ENCODE results near the gene LEMD2. TPM values are rescaled to one million over a fixed set of nuclear protein-coding genes. Genes with fewer than 3 reads are reported as not detected.

The LEMD2 gene
- total RNA-seq, 2 donors from 2014 or later: 26.0 to 33.7 TPM

DNA sequence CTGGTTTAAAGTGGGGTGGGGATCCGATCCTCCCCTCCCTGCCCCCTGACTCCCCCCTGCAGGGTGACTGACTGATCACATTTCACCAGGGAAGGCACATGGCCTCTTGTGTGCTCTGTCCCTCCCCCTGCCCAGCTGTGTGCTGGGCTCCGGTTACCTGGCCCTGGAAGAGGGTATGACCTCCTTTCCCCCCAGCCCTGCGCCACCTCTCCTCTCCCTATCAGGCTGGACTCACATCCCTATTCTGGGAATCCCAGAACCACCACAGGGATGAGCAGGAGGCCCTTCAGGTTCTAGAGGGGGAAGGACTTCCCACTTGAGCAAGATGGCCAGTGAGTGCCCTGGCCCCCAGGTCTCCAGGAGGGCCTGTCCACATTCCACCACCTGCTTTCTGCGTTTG is 40.1 kb downstream of the LEMD2 start:
- no peak for DNase-seq
- ATAC-seq: no peak
- intact Hi-C loops (cut with DNase I): no loop called here

DNA sequence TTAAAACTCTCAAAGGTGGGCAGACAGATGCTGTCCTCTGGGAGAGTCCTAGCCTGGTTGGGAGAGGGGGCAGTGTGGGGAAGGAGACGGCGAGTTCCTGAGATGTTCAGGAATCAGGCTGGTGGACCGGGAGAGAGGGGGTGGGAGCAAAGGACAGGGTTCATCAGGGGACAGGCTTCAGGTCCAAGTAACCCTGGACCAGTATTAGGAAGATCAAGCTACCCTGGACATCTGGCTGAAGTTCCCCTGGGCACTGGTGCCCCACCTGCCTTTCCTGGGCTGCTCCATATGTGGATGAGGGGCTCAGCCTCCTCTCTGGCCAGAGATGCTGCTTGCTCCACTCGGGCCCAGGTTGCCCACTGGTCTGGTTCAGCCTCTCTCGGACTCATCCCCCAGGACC is 41.1 kb downstream of the LEMD2 start:
- DNase-seq (no peak), ATAC-seq (no peak)
- intact Hi-C loops (cut with DNase I): no loop called here

DNA sequence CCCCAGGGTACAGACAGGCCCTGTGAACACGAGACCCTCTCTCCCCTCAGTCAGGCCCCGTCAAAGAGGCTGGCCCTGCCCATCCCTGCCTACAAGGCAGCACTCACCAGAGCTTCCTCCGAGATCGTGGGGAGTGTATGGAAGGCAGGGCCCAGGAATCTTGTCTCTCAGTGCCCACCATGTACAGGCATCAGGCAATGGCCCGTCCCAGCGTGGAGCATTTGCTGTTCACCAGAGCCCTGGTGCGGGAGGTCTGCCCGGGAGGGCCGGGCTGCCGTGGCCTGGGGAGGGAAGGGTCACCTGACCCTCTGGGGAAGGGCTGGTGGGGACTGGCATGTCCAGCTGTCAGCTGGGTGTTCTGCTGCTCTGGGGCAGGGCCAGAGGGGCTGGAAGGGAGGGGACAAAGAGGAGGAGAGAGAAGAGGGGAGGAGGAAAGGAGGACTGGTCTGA is 42.3 kb downstream of the LEMD2 start, which contains the start of gene IP6K3:
Gene IP6K3, minus strand, starts transcription at position 255 of the 450 bp plus-strand sequence. CDS start 11,429 bp downstream, outside the sequence.
- peak; percentile 58 for DNase-seq
- intact Hi-C loops (cut with DNase I): no loop called here

DNA sequence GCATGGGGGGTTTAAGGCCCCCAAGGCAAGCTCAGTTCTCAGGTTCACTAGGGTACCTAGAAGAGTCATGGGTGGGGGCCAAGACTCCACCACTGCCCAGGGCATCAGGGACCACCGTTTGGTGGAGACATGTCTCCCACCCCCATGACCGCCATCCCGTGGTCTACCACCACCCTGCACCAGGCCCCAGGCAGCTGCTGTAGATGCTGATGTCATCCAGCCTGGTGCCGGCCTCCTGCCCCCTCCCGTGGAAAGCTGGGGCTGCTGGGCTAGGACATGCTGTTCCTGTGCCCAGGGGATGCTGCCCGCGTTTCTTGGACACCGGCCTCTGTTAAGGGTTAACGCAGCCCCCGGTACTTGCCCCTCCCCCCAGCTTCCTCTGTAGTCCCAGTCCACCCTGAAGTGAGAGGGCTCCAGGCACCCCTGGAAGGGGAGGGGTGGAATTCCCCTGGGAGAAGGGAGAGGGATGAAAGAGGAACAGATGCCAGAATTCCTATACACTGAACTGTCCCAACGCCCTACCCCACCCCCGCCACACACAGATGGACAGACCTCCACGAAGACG is 42.8 kb downstream of the LEMD2 start:
- intact Hi-C loops (cut with DNase I): no loop called here
- ATAC-seq: peak; percentile 68 to 81
- peak; percentile 78 for DNase-seq

More for the DNA sequence above, 42.3 kb downstream of the LEMD2 start, which contains the start of gene IP6K3:
- ATAC-seq: peak; percentile 78 to 81

DNA sequence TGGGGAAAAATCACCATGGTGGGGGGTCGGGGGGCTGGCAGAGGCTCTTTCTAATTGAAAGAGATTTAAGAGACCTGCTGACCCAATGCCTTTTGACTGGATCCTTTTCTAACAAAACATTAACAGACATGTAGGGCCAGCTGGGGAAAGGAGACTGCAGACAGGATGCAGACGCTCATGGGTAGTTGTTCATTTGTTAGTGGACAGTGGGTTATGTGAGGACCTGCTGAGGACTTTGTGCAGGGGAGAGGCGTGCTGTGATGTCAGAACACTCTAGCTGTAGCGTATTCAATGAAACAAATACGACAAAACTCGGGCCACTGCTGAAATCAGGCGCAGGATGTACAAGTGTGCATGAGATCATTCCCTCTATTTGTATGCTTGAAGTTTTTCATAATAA is 43.4 kb downstream of the LEMD2 start:
- ATAC-seq: no peak
- intact Hi-C loops (cut with DNase I): loop anchor here in 1 of 2 donors (2.0 kb wide), 1 partner anchor 17 kb away; no protein-coding TSS in a partner anchor
- DNase-seq: no peak

DNA sequence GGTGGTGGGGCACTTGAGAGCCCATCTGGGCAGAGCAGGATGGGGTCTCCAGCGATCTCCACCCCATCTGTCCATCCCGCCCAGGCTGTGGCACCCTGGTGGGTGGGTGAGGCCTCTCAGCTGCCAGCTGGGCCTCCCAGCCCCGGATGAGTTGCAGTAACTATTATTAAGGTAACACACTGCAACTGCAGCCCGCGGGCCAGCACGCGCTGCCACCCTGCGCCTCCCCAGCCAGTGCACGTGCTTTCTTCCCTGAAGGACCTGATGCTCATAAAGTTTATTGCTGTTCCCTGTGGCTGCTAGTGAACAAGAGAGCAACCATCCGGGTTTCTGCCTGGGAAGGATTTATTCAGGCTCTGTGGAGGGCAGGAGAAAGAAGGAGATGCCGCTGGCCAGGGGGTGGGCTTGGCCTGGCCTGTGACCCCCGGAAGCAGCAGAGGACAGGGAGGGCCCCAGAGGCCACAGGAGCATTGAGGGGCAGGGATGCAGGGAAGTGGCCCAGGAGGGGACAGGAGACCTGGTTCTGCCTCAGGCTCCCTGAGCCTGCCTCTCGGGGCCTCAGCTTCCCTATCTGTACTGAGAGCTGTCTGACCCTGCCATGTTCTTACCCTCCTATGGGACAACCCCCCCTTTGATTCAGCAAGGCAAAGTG is 43.9 kb downstream of the LEMD2 start:
- intact Hi-C loops (cut with DNase I): loop anchor here in 1 of 2 donors (2.0 kb wide), 1 partner anchor 18 kb away; no protein-coding TSS in a partner anchor
- no peak for ATAC-seq
- DNase-seq: no peak

DNA sequence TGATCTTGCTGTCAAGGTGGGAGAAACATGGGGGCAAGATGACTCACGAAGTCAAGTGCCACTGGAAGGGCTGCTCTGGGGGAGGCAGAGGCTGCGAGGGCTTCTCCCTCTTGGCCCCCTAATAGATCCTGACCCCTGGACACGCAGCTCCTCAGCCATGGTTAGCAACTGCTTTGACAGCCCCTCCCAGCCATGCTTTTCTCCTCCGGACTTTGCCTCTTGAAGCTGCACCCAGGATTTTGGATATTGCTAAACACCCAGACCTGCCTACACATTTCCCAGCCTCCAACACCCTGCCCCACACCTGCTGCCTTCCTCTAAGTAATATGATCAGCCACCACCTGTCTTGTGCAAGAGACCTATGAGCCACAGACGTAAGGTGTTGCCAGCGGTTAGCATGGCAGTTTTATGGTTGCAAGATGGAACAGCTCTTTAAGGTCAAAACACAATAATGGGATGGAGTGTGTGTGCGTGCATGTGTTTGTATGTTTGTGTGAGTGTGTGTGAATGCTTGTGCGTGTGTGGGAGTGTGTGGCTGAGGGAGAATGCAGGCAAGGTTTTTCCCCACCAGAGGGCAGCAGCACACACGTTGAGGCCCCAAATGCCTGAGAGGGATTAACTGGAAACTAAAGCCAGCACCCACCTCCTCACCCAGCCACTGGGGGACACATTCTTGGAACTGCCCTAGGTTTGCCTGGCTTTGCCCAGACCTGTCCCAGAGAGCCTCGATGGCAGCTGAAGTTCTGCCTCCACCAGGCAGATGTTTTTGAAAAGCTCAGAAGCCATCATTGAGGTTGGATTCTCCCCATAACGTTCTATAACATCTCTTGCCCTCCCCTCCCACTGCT is 44.7 kb downstream of the LEMD2 start:
- intact Hi-C loops (cut with DNase I): loop anchor here in 1 of 2 donors (2.0 kb wide), 1 partner anchor 19 kb away; no protein-coding TSS in a partner anchor
- ATAC-seq (peak; percentile 33 to 38), DNase-seq (peak; percentile 76)

DNA sequence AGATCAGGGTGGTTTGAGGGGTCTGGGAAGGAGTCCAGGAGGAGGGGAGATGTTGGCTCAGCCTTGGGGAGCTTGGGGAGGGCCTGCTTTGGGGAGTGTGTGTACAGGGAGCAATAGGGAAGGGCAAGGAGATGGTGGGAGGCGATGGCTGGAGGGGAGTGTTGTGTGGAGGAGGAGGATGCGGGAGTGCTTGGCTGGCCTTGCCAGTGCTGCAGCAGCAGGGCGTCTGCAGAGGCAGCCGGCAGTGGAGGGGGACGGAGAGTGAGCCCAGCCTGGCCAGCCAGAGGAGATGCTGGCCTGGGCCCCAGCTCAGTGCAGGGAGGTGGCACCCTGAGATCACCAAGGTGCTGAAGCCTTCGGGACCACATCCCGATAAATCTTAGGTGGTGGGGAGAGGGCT is 46.1 kb downstream of the LEMD2 start:
- ATAC-seq (peak in 1 of 2 donors; percentile 3), DNase-seq (no peak)
- intact Hi-C loops (cut with DNase I): no loop called here

DNA sequence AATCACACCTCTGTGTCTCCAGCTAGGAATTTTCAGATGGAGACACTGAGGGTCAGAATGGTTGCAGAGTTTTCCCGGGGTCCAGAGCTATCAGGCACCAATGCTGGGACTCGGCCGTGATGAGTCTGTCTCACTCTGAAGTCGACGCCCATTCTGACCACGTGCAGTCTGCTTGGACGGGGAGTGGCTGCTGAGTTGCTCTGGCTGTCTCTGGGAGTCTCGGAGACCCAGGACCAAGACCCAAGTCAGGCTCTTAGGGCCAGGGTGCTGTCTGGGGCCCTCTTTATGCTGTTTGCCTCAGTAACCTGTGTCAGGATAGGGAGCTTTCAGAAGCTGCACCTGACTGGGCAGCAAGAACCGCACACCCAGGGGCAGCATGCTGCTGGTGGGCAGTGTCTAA is 46.8 kb downstream of the LEMD2 start:
- no peak for ATAC-seq
- intact Hi-C loops (cut with DNase I): no loop called here
- no peak for DNase-seq

DNA sequence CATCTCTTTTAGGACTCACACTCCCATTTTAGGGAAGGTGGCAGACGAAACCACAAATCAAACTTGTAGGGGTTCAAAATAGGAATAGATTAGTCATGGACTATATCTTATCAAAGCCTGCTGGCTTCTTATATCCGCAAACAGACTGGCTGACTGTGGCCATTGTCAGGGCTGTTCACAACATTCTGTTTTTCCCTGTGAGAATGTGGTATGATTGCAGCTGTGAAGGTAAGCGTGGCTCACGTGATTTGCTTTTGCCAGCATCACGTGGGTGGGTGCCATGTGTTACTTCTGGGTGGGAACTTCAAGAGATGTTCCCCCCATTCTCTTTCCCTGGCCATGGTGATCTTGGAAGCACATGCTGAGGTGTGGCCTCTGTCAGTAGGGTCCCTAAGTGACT is 48.1 kb downstream of the LEMD2 start:
- ATAC-seq (no peak), DNase-seq (no peak)
- intact Hi-C loops (cut with DNase I): no loop called here

DNA sequence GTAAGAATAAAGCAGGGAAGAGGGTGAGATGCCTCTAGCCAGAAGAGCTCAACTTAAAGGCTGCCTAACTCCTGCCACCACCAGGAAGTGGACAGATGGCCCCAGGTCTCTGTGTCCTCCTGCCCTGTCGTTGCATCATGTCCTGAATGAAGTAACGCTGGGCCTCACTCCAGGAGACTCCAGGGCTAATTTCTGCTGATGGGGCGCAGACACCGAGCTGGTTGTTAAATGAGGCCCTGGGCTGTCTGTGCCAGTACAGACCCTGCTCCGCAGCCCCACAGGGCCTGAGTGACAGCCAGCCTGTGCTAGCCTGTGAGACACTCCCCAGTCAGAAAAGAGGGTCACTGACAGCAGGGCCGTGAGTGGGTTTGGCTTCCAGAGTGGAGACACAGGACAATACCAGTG is 48.7 kb downstream of the LEMD2 start:
- DNase-seq: no peak
- ATAC-seq: peak in 1 of 2 donors; percentile 6
- intact Hi-C loops (cut with DNase I): no loop called here

DNA sequence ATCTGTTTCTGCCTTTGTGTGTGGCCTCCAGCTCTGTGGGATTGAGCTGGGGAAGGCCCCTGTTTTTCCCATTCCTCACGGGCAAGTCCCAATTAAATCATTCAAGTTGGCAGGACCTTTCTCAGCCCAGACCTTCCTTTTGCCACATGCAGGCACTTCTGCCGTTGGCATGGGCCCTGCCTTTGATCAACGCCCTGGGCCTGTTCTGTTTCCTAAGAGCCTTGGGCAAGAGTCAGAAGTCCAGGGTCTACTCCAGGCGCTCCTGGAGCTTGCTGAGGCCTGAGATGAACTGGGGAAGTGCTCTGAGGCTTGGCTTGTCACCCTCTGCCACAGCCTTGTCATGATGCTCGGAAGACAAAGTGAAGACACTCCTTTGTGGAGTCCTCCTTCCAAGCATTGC is 49.4 kb downstream of the LEMD2 start:
- intact Hi-C loops (cut with DNase I): no loop called here
- ATAC-seq: no peak
- DNase-seq: no peak

DNA sequence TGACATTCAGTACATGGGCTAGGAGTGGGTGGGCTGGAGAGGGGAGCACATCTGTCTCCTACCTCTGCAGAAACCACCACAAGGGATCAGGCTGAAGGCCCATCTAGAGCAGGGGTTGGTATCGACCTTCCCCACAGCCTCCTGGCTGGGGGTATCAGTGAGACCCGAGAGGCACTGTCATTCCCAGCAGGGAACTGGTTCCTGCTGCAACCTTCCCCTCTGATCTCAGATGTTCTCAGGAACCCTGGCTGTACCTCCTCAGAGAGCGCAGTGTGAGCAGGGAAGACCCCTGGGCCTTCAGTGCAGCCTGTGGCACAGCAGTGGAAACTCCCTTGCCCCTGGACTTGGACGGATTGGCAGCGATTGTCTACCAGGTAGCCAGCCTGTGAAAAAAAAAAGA is 50.1 kb downstream of the LEMD2 start:
- intact Hi-C loops (cut with DNase I): no loop called here
- DNase-seq (no peak), ATAC-seq (no peak)

DNA sequence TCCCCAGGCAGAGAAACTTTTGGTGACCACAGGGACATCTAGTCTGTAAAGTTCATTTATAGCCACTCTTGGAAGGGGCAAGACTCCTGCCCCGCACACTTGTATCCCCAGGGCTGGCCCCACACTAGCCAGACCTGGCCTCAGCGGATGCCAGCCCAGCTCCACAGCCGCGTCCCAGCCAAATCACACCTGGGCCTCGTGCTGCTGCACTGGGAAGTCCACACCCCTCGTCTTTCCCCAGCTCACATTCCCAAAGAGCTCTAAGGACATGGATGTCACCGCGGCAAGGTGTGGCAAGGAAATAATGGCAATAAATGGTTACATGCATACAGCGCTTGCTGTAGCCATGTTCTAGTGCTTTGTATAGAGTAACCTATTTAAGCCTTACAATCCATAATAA is 50.8 kb downstream of the LEMD2 start:
- intact Hi-C loops (cut with DNase I): no loop called here
- DNase-seq (no peak), ATAC-seq (no peak)

DNA sequence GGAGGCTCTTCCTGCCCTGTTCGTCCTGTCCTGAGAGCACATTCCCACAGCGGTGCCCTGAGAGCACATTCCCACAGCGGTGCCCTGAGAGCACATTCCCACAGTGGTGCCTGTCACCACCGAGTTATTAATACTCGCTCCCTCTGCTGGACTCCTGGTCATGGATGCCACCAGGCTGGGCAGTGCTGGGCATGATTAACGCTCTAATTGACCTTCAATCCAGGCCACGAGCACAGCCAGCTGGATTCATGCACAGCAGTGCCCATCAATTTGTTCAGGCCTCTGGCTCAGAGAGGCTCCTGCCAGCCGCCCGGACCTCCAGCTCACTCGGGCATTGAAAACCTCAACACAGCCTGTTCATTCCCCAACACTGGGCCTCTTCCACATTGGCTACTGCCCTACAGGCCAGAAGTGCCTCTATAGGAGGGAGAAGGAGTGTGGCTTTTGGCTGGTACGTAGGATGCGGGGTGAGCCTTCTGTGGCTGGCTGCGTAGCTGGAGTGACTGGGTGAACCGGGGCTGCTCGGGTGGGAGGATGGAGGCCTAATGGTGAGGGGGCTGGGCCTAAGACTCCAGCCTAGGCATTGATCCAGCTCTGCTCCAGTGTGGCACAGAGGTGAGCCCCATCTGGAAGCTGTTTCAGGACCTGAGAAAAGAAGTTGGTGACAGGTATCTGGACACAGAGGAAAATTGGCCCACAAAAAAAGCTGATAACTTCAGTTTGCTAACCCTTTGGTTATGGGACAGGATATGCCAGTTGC is 51.5 kb downstream of the LEMD2 start:
- DNase-seq: peak; percentile 54
- intact Hi-C loops (cut with DNase I): no loop called here
- peak; percentile 85 to 87 for ATAC-seq

DNA sequence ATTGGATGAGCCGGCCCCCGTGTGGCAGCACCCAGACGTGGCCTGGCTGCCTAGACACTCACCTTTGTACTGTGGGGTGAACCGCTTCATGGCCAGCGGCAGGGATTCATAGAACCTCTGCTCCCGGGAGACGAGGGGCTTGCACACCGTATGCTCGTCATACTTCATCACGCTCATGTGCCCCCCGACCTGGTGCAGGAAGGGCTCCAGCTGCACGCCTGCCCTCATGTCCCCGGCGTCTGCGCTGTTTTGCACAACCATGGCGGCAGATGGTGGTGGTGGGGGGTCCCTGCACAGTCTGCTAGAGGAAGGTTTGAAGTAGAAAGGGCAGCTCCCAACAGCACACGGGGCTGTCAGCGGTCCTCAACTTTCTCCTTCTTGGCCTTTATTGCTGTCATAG is 53.7 kb downstream of the LEMD2 start:
- intact Hi-C loops (cut with DNase I): no loop called here
- DNase-seq: no peak
- ATAC-seq: no peak

DNA sequence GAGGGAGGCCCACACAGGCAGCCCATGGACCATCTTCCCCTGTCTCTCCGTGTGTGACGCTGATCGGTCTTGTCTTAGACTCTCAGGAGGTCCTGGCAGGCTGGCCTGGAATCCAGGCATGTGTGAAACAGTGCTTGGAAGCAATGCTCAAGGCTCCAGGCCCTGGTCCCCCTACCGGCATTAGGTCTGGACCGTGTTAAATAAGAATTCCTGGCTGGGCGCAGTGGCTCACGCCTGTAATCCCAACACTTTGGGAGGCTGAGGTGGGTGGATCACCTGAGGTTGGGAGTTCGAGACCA is 55.3 kb downstream of the LEMD2 start:
- intact Hi-C loops (cut with DNase I): no loop called here
- no peak for ATAC-seq
- DNase-seq: no peak

DNA sequence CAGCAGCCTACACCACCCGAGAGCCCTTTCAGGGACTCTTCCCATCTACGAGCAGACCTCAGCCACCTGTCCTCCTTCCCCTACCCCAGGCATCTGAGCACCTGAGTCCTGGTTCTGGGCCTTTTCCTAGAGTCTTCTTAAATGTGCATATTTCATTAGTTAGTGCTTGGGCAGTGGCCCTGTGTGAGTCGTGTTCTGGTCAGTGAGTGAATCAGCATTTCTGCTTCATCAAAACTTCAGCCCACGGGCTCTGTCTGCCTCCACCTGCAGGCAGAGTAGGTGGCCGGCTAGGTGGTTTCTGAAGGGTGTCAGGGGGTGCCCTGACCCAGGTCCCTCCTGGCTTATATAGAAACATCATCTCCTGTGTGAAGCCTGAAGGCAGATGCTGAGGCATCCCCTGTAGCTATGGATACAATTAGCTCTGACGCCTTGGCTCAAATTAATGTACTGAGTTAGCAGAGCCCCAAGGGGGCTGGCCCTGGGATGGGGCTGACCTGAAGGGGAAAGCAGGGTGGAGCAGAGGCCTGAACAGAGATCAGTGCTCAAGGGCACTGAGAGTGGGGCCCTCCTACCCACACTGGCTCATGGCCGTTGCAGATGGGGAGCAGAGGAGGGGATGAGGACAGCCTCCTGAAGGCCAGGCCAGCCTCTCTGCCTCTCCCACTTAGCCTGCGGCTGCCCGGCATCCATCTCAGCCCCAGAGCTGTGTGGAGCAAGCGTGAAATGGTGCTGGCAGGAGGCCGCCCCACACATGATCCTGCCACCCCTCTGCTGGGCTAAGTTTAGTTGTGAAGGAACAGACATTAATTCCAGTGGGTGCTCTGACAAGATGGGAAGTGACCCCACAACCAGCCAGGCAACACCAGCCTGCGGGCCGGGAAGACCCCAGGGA is 55.9 kb downstream of the LEMD2 start:
- ATAC-seq (no peak), DNase-seq (no peak)
- intact Hi-C loops (cut with DNase I): no loop called here

All from left cardiac atrium (tissue), 4 donors.